Measurements from ENCODE around the gene EEF2K. TPM values are rescaled to one million over a fixed set of nuclear protein-coding genes. Genes with fewer than 3 reads are reported as not detected.
A peak's percentile ranks its signal among the peaks of the same experiment; 100 is the strongest.

Gene EEF2K
- total RNA-seq, 4 donors from 2014 or later, result 10.6 to 26.9 (median 16.2) TPM

- intact Hi-C loops (cut with DNase I), result no loop called here
- TF ChIP-seq POLR2A (IDR thresholded peaks at IDR 0.05) (no peak), CTCF (IDR thresholded peaks at IDR 0.05) (no peak)
- no peak for DNase-seq
Measured at GRCh38 chr16:22266546-22266945, 60.5 kb downstream of the EEF2K start.

GRCh38 chr16:22267764-22268163 lies 61.7 kb downstream of the EEF2K start:
- peaks cover 0 to 4% (median 0%) of the 10 kb centered on the region in 3 donors for H3K4me1 ChIP-seq
- TF ChIP-seq CTCF (IDR thresholded peaks at IDR 0.05), result no peak
- TF ChIP-seq POLR2A (IDR thresholded peaks at IDR 0.05), result no peak
- intact Hi-C loops (cut with DNase I), result no loop called here
- H3K9me3 ChIP-seq, result no peaks in the 10 kb centered on the region
- 80 to 92% methylated on average over 7 to 8 of the region's 8 CpGs for WGBS, 2 donors
- peaks cover 15 to 100% (median 20%) of the 10 kb centered on the region in 3 donors for H3K36me3 ChIP-seq
- no peaks in the 10 kb centered on the region for H3K27me3 ChIP-seq
- no peak overlapping the region for H3K27ac ChIP-seq
- DNase-seq, result no peak
- H3K4me3 ChIP-seq, result no peak overlapping the region

More at GRCh38 chr16:22266546-22266945, 60.5 kb downstream of the EEF2K start:
- no peaks in the 10 kb centered on the region for H3K27me3 ChIP-seq
- no peaks in the 10 kb centered on the region for H3K4me1 ChIP-seq
- H3K9me3 ChIP-seq, result no peaks in the 10 kb centered on the region
- no peak overlapping the region for H3K27ac ChIP-seq
- 100% methylated on average over 3 of the region's 19 CpGs; no CpG with 5 or more reads in 1 of the 2 donors for WGBS, 2 donors
- H3K4me3 ChIP-seq, result no peak overlapping the region
- peaks cover 15 to 100% (median 21%) of the 10 kb centered on the region in 3 donors for H3K36me3 ChIP-seq

- peaks cover 14 to 100% (median 19%) of the 10 kb centered on the region in 3 donors for H3K36me3 ChIP-seq
- no peak for TF ChIP-seq POLR2A (IDR thresholded peaks at IDR 0.05)
- TF ChIP-seq CTCF (IDR thresholded peaks at IDR 0.05), result no peak
- H3K4me1 ChIP-seq, result peaks cover 0 to 14% (median 0%) of the 10 kb centered on the region in 3 donors
- H3K27me3 ChIP-seq, result no peaks in the 10 kb centered on the region
- WGBS, 2 donors, result 81 to 86% methylated on average over 3 of the region's 3 CpGs
- H3K27ac ChIP-seq, result no peak overlapping the region
- no peak for DNase-seq
- no peak overlapping the region for H3K4me3 ChIP-seq
- no peaks in the 10 kb centered on the region for H3K9me3 ChIP-seq
- intact Hi-C loops (cut with DNase I), result no loop called here
Measured at GRCh38 chr16:22270525-22270924, 64.4 kb downstream of the EEF2K start.

- Histone ChIP-seq H3K36me3 (peaks cover 5 to 100% (median 10%) of the 10 kb centered on the region in 3 donors), H3K4me1 (peaks cover 0 to 14% (median 0%) of the 10 kb centered on the region in 3 donors), H3K4me3 (no peak overlapping the region), H3K9me3 (no peaks in the 10 kb centered on the region), H3K27me3 (no peaks in the 10 kb centered on the region), H3K27ac (peak overlapping the region in 3 of 4 donors; percentile 6 to 64 (median 21))
- no peak for DNase-seq
- intact Hi-C loops (cut with DNase I), result no loop called here
- 67 to 82% methylated on average over 4 of the region's 8 CpGs for WGBS, 2 donors
- TF ChIP-seq CTCF (IDR thresholded peaks at IDR 0.05) (no peak), POLR2A (IDR thresholded peaks at IDR 0.05) (no peak)
Measured at GRCh38 chr16:22272870-22273650, 67.0 kb downstream of the EEF2K start.

- H3K4me3 ChIP-seq, result no peak overlapping the region
- H3K36me3 ChIP-seq, result peaks cover 5 to 100% (median 18%) of the 10 kb centered on the region in 3 donors
- intact Hi-C loops (cut with DNase I), result no loop called here
- peaks cover 0 to 14% (median 0%) of the 10 kb centered on the region in 3 donors for H3K4me1 ChIP-seq
- no peak overlapping the region for H3K27ac ChIP-seq
- TF ChIP-seq POLR2A (IDR thresholded peaks at IDR 0.05), result no peak
- no peak for TF ChIP-seq CTCF (IDR thresholded peaks at IDR 0.05)
- no peak for DNase-seq
- no peaks in the 10 kb centered on the region for H3K27me3 ChIP-seq
- H3K9me3 ChIP-seq, result no peaks in the 10 kb centered on the region
- WGBS, 2 donors, result 94 to 100% methylated on average over 1 of the region's 1 CpG
Measured at GRCh38 chr16:22274916-22275315, 68.8 kb downstream of the EEF2K start.
